ENCODE data around the gene RAI1. TPM values are rescaled to one million over a fixed set of nuclear protein-coding genes. Genes with fewer than 3 reads are reported as not detected.
A peak's percentile ranks its signal among the peaks of the same experiment; 100 is the strongest.

RAI1 gene
- total and polyA plus RNA-seq, 10 of the 15 experiments (the other 5 are each of a cell fraction or from before 2014, with no cell fraction given), result 0.66 to 37.7 (median 6.0) TPM

- TF ChIP-seq CEBPZ (IDR thresholded peaks at IDR 0.05; ENCODE audit: low read depth, low read length) (no peak), ASH2L (IDR thresholded peaks at IDR 0.05; ENCODE audit: borderline replicate concordance, low read depth) (no peak), SP1 (IDR thresholded peaks at IDR 0.05; ENCODE audit: low read depth, low read length) (no peak), CREB1 (IDR thresholded peaks at IDR 0.05; ENCODE audit: low read depth) (peak; percentile 42; the same call in 1 of the 2 replicates), MEF2A (IDR thresholded peaks at IDR 0.05; ENCODE audit: insufficient read depth, low read depth, low read length) (no peak), YY1 (IDR thresholded peaks at IDR 0.05; ENCODE audit: low read depth, low read length) (0 out of 2 replicates have a peak, but pooled peaks have one; percentile 17), ETV6 (conservative IDR thresholded peaks at IDR 0.05 in 1 of 2, IDR thresholded peaks at IDR 0.05 in 1 of 2; ENCODE audit: borderline replicate concordance in 1 of 2, low read depth in 1 of 2) (no peak), BHLHE40 (IDR thresholded peaks at IDR 0.05; ENCODE audit: borderline replicate concordance in 1 of 2, low read depth in 2 of 2, low read length in 1 of 2) (no peak)
Observed at GRCh38 chr17:17766077-17766743, 85.0 kb downstream of the RAI1 start (continued).

- DNase-seq (ENCODE audit: low read depth, low spot score), result no peak
- Histone ChIP-seq H3K27me3 (replicated peaks in 1 of 2; ENCODE audit: control insufficient read depth in 2 of 2, insufficient read depth in 2 of 2, low read length in 1 of 2) (no peaks in the 10 kb centered on the region), H3K9ac (ENCODE audit: control insufficient read depth, insufficient read depth, low read length) (peak overlapping the region; percentile 47), H3K4me2 (ENCODE audit: control insufficient read depth, insufficient read depth) (peak overlapping the region; percentile 31; the same call in 1 of the 2 replicates), H3K9me3 (replicated peaks; ENCODE audit: control insufficient read depth, insufficient read depth, low read length) (no peaks in the 10 kb centered on the region), H3K36me3 (ENCODE audit: control insufficient read depth in 2 of 2, insufficient read depth in 2 of 2, low read length in 1 of 2) (peaks cover 0 to 9% of the 10 kb centered on the region in 2 experiments; a peak in 2 of 4 replicates), H3K79me2 (ENCODE audit: control insufficient read depth, insufficient read depth, low read length) (no peaks in the 10 kb centered on the region; the same call in 1 of the 2 replicates), H3K4me3 (no peak overlapping the region), H3K27ac (ENCODE audit: control insufficient read depth, insufficient read depth) (peak overlapping the region; percentile 41), H2AFZ (ENCODE audit: control insufficient read depth, low read depth, low read length) (no peak overlapping the region; the same call in 1 of the 2 replicates), H4K20me1 (ENCODE audit: control insufficient read depth, insufficient read depth) (no peaks in the 10 kb centered on the region; the same call in 1 of the 2 replicates), H3K4me1 (ENCODE audit: control insufficient read depth, insufficient read depth, low read length) (peaks cover 18% of the 10 kb centered on the region)
- no TSS peak for BruUV-seq (replicated peaks)
- in situ Hi-C loops (cut with MboI) (no loop called here), intact Hi-C loops (cut with micrococcal nuclease; ENCODE audit: unreplicated experiment) (no loop called here)
- ChIA-PET SMC1A (ENCODE audit: uncharacterized antibody, unreplicated experiment) (no interaction called here), POLR2A (no interaction called here), CTCF (interaction anchor here (1.1 kb wide), 1 partner anchor 35 kb away, joined by 3 read pairs; no protein-coding TSS in a partner anchor), RAD21 (ENCODE audit: unreplicated experiment) (no interaction called here)
- no peak for ATAC-seq
- 67% methylated on average over 2 of the region's 4 CpGs for WGBS (ENCODE audit: insufficient coverage, insufficient replicate concordance, low lambda C conversion rate, missing lambda C conversion rate)
- FAIRE-seq, result no peak
- TF ChIP-seq JUNB (IDR thresholded peaks at IDR 0.05), result no peak
- TF ChIP-seq SP1 (IDR thresholded peaks at IDR 0.05; ENCODE audit: low read depth, low read length), result no peak
- TF ChIP-seq SREBF1 (IDR thresholded peaks at IDR 0.05; ENCODE audit: low read length), result no peak
- TF ChIP-seq USF2 (IDR thresholded peaks at IDR 0.05; ENCODE audit: borderline replicate concordance, low read depth, low read length), result no peak
- no peak for TF ChIP-seq POLR2AphosphoS5 (IDR thresholded peaks at IDR 0.05; ENCODE audit: low read length)
- TF ChIP-seq ZBTB11 (CRISPR knock-in tag; IDR thresholded peaks at IDR 0.05), result no peak
- no peak for TF ChIP-seq RB1 (IDR thresholded peaks at IDR 0.05; ENCODE audit: borderline replicate concordance)
Observed at GRCh38 chr17:17766744-17767120, 85.5 kb downstream of the RAI1 start.
